ENCODE data around the gene CDC6. TPM values are rescaled to one million over a fixed set of nuclear protein-coding genes. Genes with fewer than 3 reads are reported as not detected.

Gene CDC6
- total RNA-seq, 2 donors from 2014 or later = 0.66 to 0.78 TPM

DNA sequence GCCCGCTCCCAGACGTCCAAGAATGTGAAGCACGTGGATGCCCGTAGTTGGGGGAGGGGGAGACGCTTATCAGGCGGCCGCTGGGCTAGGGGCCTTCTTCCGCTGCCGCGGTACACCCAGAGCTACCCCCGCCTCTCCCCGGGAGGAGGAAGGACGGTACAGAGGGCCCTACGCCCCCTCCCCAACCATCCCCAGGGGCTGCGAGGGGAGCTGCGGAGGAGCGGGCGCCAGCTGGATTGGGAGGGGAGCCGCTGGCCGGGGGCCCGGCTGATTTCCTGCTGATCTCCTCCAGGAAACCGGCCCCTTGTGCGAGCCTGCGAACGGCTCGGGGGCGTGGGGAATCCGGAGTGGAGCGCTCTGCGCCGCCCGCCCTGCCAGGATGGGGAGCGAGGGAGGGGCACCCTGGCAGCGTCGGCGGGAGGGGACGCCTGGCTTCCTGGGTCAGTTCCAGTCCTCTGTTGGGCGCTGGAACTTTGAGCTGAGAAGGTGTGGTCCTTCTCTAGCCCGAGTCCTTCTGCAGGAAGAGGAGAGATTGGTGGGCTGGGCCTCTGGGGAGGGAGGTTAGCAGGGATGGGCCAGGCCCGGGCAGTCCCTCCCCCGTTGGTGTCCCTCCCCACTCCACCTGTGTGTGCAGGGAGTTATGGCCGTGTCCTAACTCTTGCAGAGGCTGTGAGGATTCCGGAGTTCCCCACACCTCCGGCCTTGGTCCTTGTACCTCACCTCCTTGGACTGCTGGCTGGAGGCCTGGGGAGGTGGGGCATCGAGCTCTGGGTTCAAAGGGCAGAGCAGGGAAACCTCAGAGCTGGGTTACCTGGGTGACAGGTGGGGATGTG is 57.7 kb downstream of the CDC6 start:
- peak overlapping the region in 1 of 2 donors; percentile 4 for H3K4me3 ChIP-seq
- H3K4me1 ChIP-seq = peaks cover 81% of the 10 kb centered on the region
- intact Hi-C loops (cut with DNase I) = no loop called here
- H3K36me3 ChIP-seq (replicated peaks in 1 of 2; ENCODE audit: insufficient read depth in 1 of 2, low read depth in 2 of 2) = peaks cover 0 to 2% of the 10 kb centered on the region in 2 donors
- H3K27me3 ChIP-seq = no peaks in the 10 kb centered on the region
- peak overlapping the region; percentile 46 to 89 (median 80) for H3K27ac ChIP-seq
- ATAC-seq (peak; percentile 54), DNase-seq (peak; percentile 74 to 90 (median 86))
- H3K9me3 ChIP-seq = no peaks in the 10 kb centered on the region
- TF ChIP-seq CTCF (IDR thresholded peaks at IDR 0.05) (no peak), POLR2A (IDR thresholded peaks at IDR 0.05) (peak in 2 of 3 donors; percentile 29 to 56)
- WGBS, 2 donors = 0% methylated on average over 6 to 44 of the region's 45 CpGs

DNA sequence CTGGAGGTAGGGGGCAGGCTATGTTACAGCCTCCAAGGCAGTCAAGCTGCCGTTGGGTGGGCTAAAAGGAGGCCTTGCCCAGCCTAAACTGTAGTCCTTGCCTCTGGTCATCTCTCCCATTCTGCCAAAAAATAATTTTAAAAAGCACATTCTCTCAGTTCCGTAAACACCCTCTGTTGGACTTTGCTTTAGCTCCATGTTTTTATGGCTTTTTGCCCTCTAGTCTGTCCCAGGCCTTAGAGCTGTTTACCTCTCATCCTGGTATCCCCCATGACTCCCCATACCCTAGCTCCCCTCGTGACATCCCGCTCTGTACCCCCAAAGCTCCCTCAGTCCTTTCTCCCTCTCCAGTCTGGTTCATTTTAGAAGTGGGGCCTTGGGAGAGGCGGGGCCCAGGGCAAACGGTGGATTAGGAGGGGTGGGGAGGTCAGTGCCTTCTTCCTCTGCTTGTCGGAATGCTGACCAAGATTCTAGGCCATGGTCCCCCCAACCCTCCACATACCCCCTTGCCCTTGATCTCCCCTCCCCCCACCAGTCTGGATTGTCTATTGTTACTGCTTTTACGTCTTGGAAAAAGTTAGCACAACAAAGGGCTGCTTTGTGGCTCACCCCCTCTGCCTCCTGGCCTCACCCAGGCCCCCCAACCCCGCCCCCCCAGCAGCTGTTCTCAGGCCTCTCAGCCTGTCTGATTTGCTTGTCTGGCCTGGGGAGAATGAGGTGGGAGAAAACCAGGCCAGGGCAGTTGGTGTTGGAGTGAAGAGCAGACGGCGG is 58.5 kb downstream of the CDC6 start:
- 38 to 42% methylated on average over 11 of the region's 11 CpGs for WGBS, 2 donors
- intact Hi-C loops (cut with DNase I) = no loop called here
- Histone ChIP-seq H3K9me3 (no peaks in the 10 kb centered on the region), H3K27me3 (no peaks in the 10 kb centered on the region), H3K4me3 (no peak overlapping the region), H3K27ac (peak overlapping the region; percentile 46 to 89 (median 80)), H3K4me1 (peaks cover 73% of the 10 kb centered on the region), H3K36me3 (replicated peaks in 1 of 2; ENCODE audit: insufficient read depth in 1 of 2, low read depth in 2 of 2) (peaks cover 0 to 2% of the 10 kb centered on the region in 2 donors)
- DNase-seq (no peak), ATAC-seq (no peak)
- no peak for TF ChIP-seq POLR2A (IDR thresholded peaks at IDR 0.05)
- TF ChIP-seq CTCF (IDR thresholded peaks at IDR 0.05) = no peak

- ATAC-seq (no peak), DNase-seq (no peak)
- peaks cover 0 to 2% of the 10 kb centered on the region in 2 donors for H3K36me3 ChIP-seq (replicated peaks in 1 of 2; ENCODE audit: insufficient read depth in 1 of 2, low read depth in 2 of 2)
- 9% methylated on average over 1 of the region's 1 CpG; no CpG with 5 or more reads in 1 of the 2 donors for WGBS, 2 donors
- TF ChIP-seq CTCF (IDR thresholded peaks at IDR 0.05) = no peak
- peaks cover 70% of the 10 kb centered on the region for H3K4me1 ChIP-seq
- H3K27me3 ChIP-seq = no peaks in the 10 kb centered on the region
- intact Hi-C loops (cut with DNase I) = no loop called here
- no peak overlapping the region for H3K4me3 ChIP-seq
- H3K27ac ChIP-seq = peak overlapping the region in 3 of 4 donors; percentile 76 to 89 (median 85)
- H3K9me3 ChIP-seq = no peaks in the 10 kb centered on the region
Measured at GRCh38 chr17:40346765-40347158, 59.1 kb downstream of the CDC6 start.

DNA sequence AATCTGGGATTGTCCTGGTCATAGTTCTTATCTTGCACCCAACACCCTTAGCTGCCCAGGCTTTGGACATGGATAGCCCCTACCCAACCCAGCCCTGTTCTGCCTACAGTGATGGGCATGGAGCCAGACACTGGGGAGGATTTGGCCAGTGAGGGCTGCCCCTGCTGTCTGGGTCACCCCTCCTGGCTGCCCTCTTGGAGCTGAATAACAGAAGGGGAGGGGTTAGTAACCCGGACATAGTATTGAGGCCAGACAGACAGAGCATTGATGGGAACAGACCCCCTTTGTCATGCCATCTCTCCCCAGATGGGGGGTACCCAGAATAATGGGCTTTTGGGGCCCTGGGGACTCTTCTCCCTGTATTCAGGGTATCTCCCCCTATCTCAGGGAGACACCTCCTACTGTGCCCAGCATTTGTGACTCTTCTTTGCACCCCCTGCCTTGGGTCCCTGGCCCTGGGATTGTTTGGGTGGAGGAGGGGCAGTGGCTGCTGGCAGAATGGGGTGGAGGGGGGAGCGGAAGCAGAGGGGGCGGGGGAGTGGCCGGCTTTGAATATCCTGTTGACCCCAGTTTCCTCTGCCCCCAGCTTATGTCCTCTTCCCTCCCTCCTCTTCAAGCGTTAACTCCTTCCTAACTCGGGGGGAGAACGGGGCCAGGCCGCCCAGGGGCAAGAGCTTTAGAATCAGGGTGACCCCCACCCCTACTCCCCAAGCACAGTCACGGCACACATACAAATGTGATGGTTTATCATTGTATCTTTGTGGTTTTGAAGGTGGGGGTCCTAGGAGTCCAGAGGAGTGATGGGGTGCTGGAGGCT is 59.8 kb downstream of the CDC6 start:
- peaks cover 67% of the 10 kb centered on the region for H3K4me1 ChIP-seq
- H3K27ac ChIP-seq = peak overlapping the region in 2 of 4 donors; percentile 4 to 85
- no peaks in the 10 kb centered on the region for H3K27me3 ChIP-seq
- no peak for TF ChIP-seq CTCF (IDR thresholded peaks at IDR 0.05)
- TF ChIP-seq POLR2A (IDR thresholded peaks at IDR 0.05) = no peak
- WGBS, 2 donors = 46 to 65% methylated on average over 8 to 9 of the region's 9 CpGs
- intact Hi-C loops (cut with DNase I) = no loop called here
- H3K4me3 ChIP-seq = no peak overlapping the region
- peaks cover 0 to 9% of the 10 kb centered on the region in 2 donors for H3K36me3 ChIP-seq (replicated peaks in 1 of 2; ENCODE audit: insufficient read depth in 1 of 2, low read depth in 2 of 2)
- no peaks in the 10 kb centered on the region for H3K9me3 ChIP-seq
- ATAC-seq (no peak), DNase-seq (no peak)
